HEK293 (cell line): ENCODE measurements around the gene ATP10A.

ENCODE experiments used
- CTCF ChIA-PET: fragments of 350-600 bp; formaldehyde crosslinking; extraction: SDS; loops from one replicate; lab custom pipeline; 2021; ENCODE audit warnings: antibody characterized with exemption; lab: Yijun Ruan, JAX
- POLR2A ChIA-PET: fragments of 300-600 bp; formaldehyde crosslinking; extraction: SDS; loops from one replicate; lab custom pipeline; 2020; ENCODE audit warnings: antibody characterized with exemption, inconsistent platforms; lab: Yijun Ruan, JAX
- H3K27ac ChIP-seq: fragments of 200-500 bp; sonication (Bioruptor generic); 2 replicates; pipeline ENCODE4 v1.5.1; 2014; ENCODE audit warnings: low read depth, low read length, control low read depth, inconsistent platforms; ENCODE audit errors: extremely low read depth
- H3K36me3 ChIP-seq, 2 experiments: fragments of 200-500 bp in 1 of 2; sonication (Bioruptor generic) in 1 of 2; 1 replicate in 1 of 2; 2 replicates in 1 of 2; pipeline ENCODE4 v1.5.1; 2014 to 2017; ENCODE audit warnings: inconsistent platforms in 2 of 2, low read length in 2 of 2; ENCODE audit not compliant: control insufficient read depth in 2 of 2, insufficient read depth in 1 of 2
- H3K4me1 ChIP-seq: fragments of 200-500 bp; sonication (Bioruptor generic); 2 replicates; pipeline ENCODE4 v1.5.1; 2014; ENCODE audit warnings: mild to moderate bottlenecking, low read length, inconsistent platforms; ENCODE audit not compliant: control insufficient read depth, insufficient read depth
- H3K4me3 ChIP-seq: 2 replicates; pipeline ENCODE4 v1.5.1; 2011; ENCODE audit warnings: low read depth, mild to moderate bottlenecking, control low read depth, low read length, moderate library complexity
- H3K9me3 ChIP-seq: fragments of 200-500 bp; sonication (Bioruptor generic); 2 replicates; pipeline ENCODE4 v1.5.1; 2014; ENCODE audit warnings: low read depth, low read length, inconsistent platforms; ENCODE audit not compliant: control insufficient read depth, insufficient read depth
- GLI2 ChIP-seq: fragments of 450-650 bp; formaldehyde crosslinking; IDR thresholded peaks from 2 replicates; pipeline ENCODE4; 2017; ENCODE audit warnings: missing biosample characterization, missing genetic modification characterization, low read depth, borderline replicate concordance
- HOXD13 ChIP-seq: sonication (generic); formaldehyde crosslinking; IDR thresholded peaks from 2 replicates; pipeline ENCODE4 v1.8.0; 2022; ENCODE audit warnings: missing genetic modification reagents, borderline replicate concordance
- KLF1 ChIP-seq: fragments of 450-650 bp; formaldehyde crosslinking; IDR thresholded peaks from 2 replicates; pipeline ENCODE4 v1.5.1; 2016; ENCODE audit warnings: missing biosample characterization, missing genetic modification characterization
- PRDM4 ChIP-seq: fragments of 450-650 bp; formaldehyde crosslinking; IDR thresholded peaks from 2 replicates; pipeline ENCODE4 v1.5.1; 2017; ENCODE audit warnings: missing biosample characterization, missing genetic modification characterization
- TSHZ1 ChIP-seq: fragments of 450-650 bp; formaldehyde crosslinking; IDR thresholded peaks from 2 replicates; pipeline ENCODE4 v1.5.1; 2016; ENCODE audit warnings: missing biosample characterization, missing genetic modification characterization, borderline replicate concordance
- ZBTB10 ChIP-seq: fragments of 450-650 bp; formaldehyde crosslinking; IDR thresholded peaks from 2 replicates; pipeline ENCODE4 v1.5.1; 2016; ENCODE audit warnings: missing biosample characterization, missing genetic modification characterization
- ZFP69B ChIP-seq: fragments of 450-650 bp; formaldehyde crosslinking; IDR thresholded peaks from 2 replicates; pipeline ENCODE4 v1.5.1; 2016; ENCODE audit warnings: missing biosample characterization, missing genetic modification characterization
- ZNF174 ChIP-seq: fragments of 450-650 bp; formaldehyde crosslinking; IDR thresholded peaks from 2 replicates; pipeline ENCODE4 v1.5.0; 2017; ENCODE audit warnings: missing biosample characterization, mild to moderate bottlenecking, missing genetic modification characterization
- ZNF292 ChIP-seq: fragments of 450-650 bp; formaldehyde crosslinking; IDR thresholded peaks from 2 replicates; pipeline ENCODE4 v1.5.1; 2016; ENCODE audit warnings: low read depth, missing biosample characterization, missing genetic modification characterization, borderline replicate concordance
- ZNF311 ChIP-seq: fragments of 450-650 bp; formaldehyde crosslinking; IDR thresholded peaks from 2 replicates; pipeline ENCODE4 v1.5.1; 2017; ENCODE audit warnings: missing biosample characterization, missing genetic modification characterization, borderline replicate concordance
- ZNF510 ChIP-seq: fragments of 450-650 bp; formaldehyde crosslinking; IDR thresholded peaks from 2 replicates; pipeline ENCODE4 v1.5.1; 2018; ENCODE audit warnings: mild to moderate bottlenecking, missing genetic modification characterization, missing biosample characterization; ENCODE audit not compliant: insufficient replicate concordance
- ZNF704 ChIP-seq: fragments of 450-650 bp; formaldehyde crosslinking; IDR thresholded peaks from 2 replicates; pipeline ENCODE4 v1.5.1; 2016; ENCODE audit warnings: missing biosample characterization, missing genetic modification characterization
- ZNF768 ChIP-seq: fragments of 450-650 bp; formaldehyde crosslinking; IDR thresholded peaks from 2 replicates; pipeline ENCODE4 v1.5.1; 2018; ENCODE audit warnings: missing biosample characterization, mild to moderate bottlenecking, missing genetic modification characterization
- ZNF777 ChIP-seq: fragments of 450-650 bp; formaldehyde crosslinking; IDR thresholded peaks from 2 replicates; pipeline ENCODE4 v1.5.1; 2017; ENCODE audit warnings: missing biosample characterization, missing genetic modification characterization, borderline replicate concordance
- ZXDB ChIP-seq: fragments of 450-650 bp; formaldehyde crosslinking; IDR thresholded peaks from 2 replicates; pipeline ENCODE4 v1.5.1; 2016; ENCODE audit warnings: missing biosample characterization, missing genetic modification characterization

Gene ATP10A

GRCh38 chr15:25655207-25655948 is 207.7 kb downstream of the ATP10A start (continued):
- no peak for TF ChIP-seq ZBTB10 (tag by site-specific recombination)
- TF ChIP-seq, all 188 proteins: peak for 0

GRCh38 chr15:25653371-25653770 is 209.8 kb downstream of the ATP10A start:
- TF ChIP-seq ZNF174 (tag by site-specific recombination) (no peak), ZFP69B (tag by site-specific recombination) (no peak), ZNF311 (tag by site-specific recombination) (no peak), ZNF777 (no peak)
- H3K9me3 ChIP-seq, result no peaks in the 10 kb centered on the region
- H3K4me1 ChIP-seq, result no peaks in the 10 kb centered on the region
- H3K27ac ChIP-seq, result no peak overlapping the region
- H3K36me3 ChIP-seq, result no peaks in the 10 kb centered on the region
- H3K4me3 ChIP-seq, result no peak overlapping the region
- ChIA-PET POLR2A (no interaction called here), CTCF (interaction anchor here (0.6 kb wide), 1 partner anchor 15 kb away, joined by 3 read pairs; no protein-coding TSS in a partner anchor)

GRCh38 chr15:25652704-25653103 is 210.4 kb downstream of the ATP10A start:
- ChIA-PET CTCF (interaction anchor here (0.6 kb wide), 1 partner anchor 15 kb away, joined by 3 read pairs; no protein-coding TSS in a partner anchor), POLR2A (no interaction called here)
- H3K4me1 ChIP-seq, result no peaks in the 10 kb centered on the region
- H3K9me3 ChIP-seq, result no peaks in the 10 kb centered on the region
- TF ChIP-seq ZNF510 (no peak), ZNF292 (tag by site-specific recombination) (no peak), PRDM4 (tag by site-specific recombination) (no peak)
- H3K4me3 ChIP-seq, result no peak overlapping the region
- H3K27ac ChIP-seq, result no peak overlapping the region
- no peaks in the 10 kb centered on the region for H3K36me3 ChIP-seq

GRCh38 chr15:25649390-25649789 is 213.7 kb downstream of the ATP10A start:
- H3K36me3 ChIP-seq, result no peaks in the 10 kb centered on the region
- ChIA-PET CTCF (no interaction called here), POLR2A (no interaction called here)
- H3K4me3 ChIP-seq, result no peak overlapping the region
- TF ChIP-seq HOXD13 (CRISPR knock-in tag) (no peak), ZNF704 (tag by site-specific recombination) (no peak), PRDM4 (tag by site-specific recombination) (no peak), GLI2 (tag by site-specific recombination) (no peak), KLF1 (no peak), ZXDB (tag by site-specific recombination) (no peak), TSHZ1 (tag by site-specific recombination) (no peak), ZNF768 (no peak)
- H3K4me1 ChIP-seq, result no peaks in the 10 kb centered on the region
- no peak overlapping the region for H3K27ac ChIP-seq
- no peaks in the 10 kb centered on the region for H3K9me3 ChIP-seq
